Astrocyte (in vitro differentiated cells and primary cell): ENCODE measurements around the gene MYOG.

ENCODE experiments used
- CTCF ChIP-seq: IDR thresholded peaks from 2 replicates; pipeline ENCODE4 v1.5.1; 2011; ENCODE audit warnings: low read depth, mild to moderate bottlenecking, inconsistent platforms, low read length, moderate library complexity; ENCODE audit not compliant: insufficient read depth
- EZH2 ChIP-seq: IDR thresholded peaks from 2 replicates; pipeline ENCODE4 v1.6.1; 2012; ENCODE audit warnings: mild to moderate bottlenecking, low read length, inconsistent platforms; ENCODE audit not compliant: insufficient read depth

DNA sequence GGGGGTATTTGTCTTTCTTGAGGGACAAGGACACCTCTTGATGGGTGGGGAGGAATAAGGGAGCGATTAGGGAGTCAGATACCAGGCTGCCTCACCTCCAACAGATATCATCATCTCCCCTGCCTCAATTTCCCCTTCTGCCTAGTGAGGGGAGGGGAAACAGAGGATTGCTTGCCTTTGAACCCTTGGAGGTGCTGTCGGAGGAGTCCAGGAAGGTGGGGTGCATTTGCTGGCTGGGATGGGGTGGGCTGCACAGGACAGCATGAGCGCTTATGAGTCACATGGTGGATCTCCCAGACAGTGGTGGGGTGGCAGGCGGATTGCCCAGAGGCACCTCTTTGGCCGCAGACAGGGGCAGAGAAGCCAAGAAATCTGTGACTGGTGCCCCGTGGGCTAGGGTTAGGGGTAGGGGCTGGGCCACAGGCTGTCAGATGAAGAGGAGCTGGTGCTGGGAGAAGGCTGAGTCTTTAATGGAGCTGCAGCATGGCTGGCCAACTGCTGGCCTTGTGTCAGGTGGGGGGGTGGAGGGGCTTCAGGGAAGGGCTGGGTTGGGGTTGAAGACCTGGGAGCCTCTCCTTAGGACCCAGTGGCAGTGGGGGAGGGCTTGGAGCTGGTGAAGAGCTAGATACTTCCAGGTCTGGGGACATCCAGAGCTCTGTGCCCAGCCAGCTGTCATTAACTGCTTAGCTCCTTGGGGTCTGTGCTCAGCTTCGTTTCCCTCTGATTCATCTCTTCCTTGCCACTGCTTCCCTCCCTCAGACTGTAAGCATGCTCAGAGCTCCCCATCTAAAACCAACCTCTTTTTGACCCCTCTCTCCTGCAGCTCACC lies 34.7 kb upstream of the MYOG start:
- TF ChIP-seq CTCF (no peak), EZH2 (no peak)
